RPMI8226 (cell line): Measurements from ENCODE around the gene PAXX.
"Not testable (repeated sequence)": the region's sequence is repeated elsewhere in the genome, so short reads cannot be mapped to it uniquely, and the experiment has no call there.

Experiments used
- DNase-seq: peaks from one replicate; pipeline ENCODE4 v3.0.0-alpha.2; 2015

The PAXX gene

DNA sequence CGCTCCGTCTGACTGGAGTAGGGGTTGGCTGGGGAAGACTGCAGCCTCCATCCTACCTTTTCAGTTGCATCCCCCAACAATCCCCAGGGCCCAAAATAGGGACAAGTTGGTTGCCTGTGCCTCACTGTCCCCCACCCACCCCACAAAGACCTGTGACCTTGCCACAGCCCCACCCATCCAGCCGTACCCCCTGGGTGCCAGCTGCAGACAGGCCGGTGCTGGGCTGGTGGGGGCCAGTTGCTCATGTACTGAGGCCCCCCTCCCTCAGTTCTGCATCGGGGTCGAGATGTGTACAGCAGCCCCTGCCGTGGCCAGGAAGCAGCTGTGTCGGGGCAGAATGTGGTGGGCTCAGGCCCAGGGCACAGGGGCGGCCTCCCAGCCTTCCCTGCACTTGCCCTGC lies 9.1 kb upstream of the PAXX start:
- DNase-seq = no peak

DNA sequence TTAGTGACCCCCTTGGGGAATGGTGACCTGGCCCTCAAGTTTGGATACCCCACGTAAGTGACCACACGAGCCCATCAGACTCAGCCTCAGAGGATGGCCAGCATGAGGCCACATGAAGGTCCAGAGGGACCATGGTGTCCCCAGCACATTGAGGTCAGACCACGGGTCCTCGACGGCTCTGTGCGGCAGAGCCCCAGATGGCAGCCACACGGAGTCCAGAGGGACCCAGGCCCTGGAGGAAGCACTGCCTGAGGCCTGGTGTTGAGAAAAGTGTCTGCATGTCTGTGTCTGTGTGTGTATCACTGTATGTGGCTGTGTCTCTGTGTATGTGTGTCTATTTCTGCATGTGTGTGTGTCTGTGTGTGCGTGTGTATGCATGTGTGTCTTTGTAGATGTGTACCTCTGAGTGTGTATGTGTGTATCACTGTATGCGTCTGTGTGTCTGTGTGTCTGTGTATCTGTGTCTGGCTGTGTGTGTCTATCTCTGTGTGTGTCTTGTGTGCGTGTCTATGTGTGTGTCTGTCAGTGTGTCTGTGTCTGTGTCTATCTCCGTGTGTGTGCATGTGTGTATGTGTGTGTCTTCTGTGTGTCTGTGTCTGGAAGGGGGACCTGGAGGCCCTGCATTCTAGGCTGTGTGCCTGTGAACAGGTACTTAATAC lies 8.4 kb upstream of the PAXX start:
- DNase-seq = no peak

DNA sequence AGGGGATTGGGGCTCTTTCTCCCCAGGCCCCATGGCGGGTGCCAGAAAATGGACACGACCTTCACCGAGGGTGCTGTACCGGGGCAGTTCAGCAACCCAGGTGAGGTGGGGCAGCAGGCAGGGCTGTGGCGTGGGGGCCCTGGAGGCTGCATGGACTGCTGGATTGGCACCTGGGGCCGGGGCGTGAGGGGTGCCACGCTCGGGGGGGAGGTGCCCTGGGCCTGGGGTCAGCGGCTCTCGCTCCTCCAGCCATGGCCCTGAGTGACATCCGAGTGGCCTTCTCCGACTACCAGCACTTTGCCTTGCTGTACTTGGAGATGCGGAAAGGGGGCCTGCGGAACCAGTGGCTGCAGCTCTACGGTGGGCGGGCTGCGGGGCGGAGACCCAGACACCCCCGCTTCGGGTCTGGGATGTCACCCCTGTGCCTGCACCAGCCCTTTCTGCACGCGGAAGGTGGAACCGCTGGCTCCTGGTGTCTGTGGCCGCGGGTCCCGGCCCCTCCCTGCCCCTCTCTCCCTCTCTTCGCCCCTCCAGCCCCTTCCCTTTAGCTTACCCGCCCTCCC lies 7.7 kb upstream of the PAXX start:
- DNase-seq = no peak

DNA sequence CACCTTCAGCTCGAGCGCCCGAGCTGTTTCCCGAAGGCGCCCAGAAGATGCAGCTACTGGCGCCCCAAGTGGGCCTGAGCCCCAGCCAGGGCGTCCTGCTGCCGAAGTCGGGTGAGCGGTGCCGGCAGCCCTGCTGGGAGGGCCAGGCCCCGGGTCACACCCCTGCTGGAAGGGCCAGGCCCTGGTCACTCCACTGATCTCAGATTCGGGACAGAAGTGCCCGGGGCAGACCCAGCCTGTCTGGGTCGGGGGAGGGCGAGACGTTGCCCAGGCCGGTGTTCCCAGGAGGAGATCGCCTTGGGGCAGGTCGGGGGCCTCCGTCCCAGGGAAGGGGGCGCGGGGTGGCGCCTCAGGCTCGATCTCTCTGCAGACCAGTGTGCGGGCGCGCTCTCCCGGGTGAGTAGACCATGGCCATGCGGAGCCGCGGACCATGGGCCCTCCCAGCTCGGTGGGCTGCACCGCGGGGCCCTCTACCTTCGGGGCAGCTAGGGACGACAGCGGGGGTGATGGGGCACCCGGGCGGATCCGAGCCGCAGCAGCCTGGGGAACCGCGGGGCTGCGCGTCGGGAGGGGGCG lies 7.1 kb upstream of the PAXX start:
- DNase-seq = no peak

DNA sequence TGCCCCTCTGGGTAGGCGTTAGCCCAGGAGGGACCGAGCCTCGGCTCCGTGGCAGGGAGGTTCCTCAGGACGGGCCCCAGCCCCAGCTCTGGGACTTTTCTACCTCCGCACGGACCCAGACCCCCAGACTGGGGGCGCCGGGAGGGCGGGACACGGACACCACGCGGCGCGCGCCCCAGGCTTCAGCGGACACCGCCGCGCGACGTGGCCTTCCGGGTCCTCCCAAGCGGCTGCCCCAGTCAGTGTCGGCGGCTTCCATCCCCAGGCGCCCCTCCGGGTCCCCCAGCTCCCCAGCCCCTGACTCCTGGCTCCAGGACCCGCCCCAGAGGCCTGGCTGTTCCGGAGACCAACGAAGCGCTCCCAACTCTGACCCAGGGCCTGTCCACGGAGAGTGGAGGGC lies 6.4 kb upstream of the PAXX start:
- no peak for DNase-seq

DNA sequence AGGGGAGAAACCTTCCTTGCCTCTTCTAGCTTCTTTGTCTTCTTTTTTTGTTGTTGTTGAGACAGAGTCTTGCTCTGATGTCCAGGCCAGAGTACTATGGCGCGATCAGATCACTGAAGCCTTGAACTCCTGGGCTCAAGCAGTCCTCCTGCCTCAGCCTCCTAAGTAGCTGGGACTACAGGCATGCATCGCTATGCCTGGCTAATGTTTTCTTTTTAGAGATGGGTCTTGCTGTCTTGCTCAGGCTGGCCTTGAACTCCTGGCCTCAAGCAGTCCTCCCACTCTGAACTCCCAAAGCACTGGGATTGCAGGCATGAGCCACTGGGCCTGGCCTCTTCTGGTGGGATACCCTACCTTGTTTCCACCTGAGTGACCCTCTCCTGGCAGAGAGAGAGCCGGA lies 3.4 kb upstream of the PAXX start:
- DNase-seq = no peak

DNA sequence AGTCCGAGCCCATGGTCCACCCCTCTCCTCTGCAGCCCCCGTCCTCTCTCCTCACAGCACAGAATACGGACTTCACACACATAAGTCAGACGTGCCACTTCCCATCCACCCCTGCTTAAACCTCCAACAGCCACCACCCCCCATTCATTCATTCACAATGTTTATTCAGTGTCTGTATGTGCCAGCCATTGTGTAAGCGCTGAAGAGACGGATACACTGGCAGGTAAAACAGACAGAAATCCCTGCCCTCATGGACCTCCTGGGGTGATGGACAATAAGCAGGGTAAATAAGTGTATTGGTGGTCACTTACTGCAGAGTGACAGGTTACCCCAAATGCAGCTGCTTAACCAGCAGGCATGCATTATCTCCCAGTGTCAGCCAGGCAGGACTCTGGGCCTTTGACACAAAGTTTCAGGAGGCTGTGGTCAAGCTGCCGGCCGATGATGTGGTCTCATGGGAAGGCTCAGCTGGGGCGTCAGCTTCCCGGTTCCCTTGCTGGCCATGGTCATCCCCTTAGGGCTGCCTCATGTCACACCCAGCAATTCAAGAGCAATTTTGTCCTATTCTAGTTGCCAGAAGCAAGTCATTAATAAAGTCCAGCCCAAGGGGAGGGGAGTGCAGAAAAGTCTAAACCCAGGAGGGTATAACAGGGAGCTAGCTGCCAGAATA lies 1.8 kb upstream of the PAXX start:
- DNase-seq = no peak

DNA sequence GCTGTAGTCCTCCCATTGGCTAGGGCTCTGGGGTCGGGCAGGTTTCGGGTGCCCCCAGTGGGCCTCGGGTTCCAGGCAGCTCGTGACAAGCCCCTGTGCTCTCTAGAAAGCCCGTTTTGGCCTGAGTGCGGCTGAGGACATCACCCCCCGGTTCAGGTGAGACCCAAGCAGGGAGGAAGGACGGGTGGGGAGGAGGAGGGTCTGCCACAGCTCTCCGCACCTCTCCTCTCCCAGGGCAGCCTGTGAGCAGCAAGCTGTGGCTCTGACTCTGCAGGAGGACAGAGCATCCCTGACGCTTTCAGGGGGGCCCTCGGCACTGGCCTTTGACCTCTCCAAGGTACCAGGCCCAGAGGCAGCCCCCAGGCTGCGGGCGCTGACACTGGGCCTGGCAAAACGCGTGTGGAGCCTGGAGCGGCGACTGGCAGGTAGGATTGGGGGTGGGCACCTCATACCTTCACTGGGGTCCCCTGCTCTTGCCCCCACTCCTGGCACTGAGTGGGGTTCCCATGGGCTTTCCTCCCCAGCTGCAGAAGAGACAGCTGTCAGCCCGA lies 672 bp downstream of the PAXX start:
- no peak for DNase-seq

DNA sequence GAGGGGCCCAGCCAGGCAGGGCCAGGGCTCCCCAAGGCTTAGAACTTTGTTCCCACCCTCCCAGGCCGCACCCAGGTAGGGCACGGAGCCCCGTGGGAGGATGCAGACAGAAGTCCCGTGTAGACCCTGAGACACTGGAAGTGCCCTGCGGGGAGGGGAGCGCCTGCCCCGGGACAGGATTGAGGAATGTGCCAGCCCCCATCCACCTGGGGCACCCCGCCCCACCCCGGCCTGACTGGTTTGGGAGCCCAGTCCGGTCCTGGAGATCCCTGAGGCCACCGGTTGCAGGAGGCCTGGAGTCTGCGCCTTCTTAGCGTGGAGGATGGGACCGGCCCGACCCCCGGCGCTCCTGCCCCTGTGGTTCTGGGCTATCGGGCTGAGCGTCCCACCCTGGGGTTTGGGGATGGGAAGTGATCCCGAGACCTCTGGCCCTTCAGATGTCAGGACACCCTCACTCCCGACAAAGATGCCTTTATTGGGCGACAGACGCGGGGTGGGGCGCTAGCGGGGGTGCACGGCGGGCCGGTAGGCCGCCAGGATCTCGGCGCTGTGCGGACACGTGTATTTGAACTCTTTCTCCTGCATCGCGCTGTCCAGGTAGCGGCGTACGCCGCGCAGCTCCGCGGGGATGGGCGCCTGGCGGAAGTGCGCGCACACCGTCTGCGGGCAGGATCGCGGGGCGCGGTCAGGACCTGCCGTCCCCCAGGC lies 2.1 kb downstream of the PAXX start:
- no peak for DNase-seq

DNA sequence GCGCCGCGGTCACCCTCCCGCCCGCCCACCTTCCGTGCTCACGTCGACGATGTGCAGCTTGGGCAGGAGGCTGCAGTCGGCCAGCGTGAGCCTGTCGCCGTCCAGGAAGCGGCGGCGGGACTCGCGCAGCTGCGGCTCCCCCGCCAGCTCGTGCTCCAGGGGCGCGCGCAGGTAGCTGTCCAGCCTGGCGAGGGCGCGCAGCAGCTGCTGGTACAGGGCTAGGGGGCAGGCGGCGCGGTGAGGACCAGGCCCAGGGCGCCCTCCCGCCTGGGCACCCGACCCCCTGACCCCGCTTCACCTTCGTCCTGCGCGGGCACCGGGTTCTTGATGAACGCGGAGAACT lies 2.6 kb downstream of the PAXX start:
- no peak for DNase-seq

DNA sequence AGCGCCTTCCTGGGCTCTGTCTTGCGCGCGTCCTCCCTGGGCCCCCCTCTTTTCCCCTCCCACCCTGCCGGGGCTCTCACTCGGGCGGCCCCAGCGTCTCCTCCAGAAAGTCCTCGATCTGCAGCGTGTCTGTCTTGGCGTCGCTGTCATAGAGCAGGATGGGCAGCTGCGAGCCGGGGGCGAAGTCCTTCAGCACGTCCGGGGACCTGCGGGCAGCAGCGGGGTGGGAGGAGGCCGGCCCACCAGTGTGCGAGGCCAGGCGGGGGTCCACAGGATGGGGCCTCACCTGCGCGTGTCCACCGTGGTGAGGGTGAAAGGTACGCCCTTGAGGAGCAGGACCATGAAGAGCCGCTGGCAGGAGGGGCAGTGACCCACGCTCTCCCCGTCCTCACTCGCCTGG lies 3.1 kb downstream of the PAXX start:
- no peak for DNase-seq

DNA sequence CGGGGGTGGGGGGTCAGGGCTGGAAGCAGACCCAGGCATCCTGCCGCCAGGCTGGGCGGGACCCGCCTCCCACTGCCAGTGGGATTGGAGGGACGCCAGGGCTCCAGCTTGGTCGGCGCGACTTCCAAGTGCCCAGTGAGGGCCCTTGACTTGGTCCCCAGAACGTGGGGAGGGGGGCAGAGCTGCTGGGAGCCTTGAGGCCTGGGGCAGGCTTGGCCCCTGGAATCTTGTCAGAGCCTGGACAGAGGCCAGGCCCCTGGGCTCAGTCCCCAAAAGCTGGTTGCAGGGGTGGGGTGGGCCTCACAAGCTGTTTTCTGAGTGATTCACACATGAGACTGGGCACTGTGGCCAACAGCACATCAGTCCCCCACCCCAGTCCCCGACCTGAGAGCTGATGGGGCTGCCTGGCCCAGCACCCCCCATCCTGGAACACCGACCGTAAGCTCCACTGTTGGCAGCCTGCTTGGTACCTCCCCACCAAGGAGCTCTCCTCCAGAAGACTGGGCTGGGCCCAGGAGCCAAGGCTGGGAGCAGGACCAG lies 3.6 kb downstream of the PAXX start:
- DNase-seq = no peak

DNA sequence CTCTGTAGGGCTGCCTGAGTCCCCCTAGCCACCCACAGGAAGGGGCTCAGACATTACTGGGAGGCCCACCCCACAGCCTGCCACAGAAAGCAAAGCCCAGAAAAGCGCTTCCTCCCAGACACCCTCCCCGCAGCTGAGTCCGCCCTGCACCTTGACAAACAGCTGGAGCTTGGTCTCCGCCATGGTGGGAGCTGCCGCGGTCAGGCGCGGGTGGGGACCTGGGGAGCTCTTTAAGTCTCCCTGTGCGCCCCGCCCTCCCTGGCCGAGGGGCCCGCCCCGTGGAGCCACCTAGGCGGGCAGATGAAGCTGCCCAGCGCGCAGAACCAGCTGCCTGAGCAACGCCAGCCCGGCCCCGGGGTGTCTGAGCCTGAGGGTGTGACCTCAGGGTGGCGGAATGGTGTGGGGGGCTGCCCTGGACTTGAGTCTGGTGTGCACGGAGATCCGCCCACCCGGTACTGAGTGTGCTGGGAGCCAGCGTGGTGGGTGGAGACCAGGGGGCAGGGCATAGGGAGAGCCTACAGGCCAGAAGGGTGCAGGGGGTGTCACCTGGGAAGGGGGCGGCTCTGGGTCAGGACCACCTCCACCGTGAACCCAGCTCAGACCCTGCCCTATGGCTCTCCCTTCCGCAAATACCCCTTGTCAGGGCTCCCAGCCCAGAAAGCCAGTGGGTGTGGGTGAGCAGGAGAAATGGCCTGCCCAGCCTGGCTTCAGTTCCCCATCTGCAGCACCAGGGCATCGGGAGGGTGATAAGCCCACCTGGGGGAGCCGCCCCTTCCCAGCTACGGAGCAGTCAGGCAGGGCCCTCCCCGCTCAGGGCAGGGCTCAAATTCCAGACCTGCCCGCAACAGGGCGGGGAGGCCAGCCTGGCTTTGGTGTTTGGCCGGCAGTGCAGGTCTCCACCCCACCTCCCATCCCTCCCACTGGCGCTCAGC lies 4.4 kb downstream of the PAXX start, which contains the start of gene CLIC3:
CLIC3 (minus strand) TSS at position 208 of the 932 bp plus-strand sequence; CDS start at position 183, 25 bp downstream.
- DNase-seq = peak; percentile 71

DNA sequence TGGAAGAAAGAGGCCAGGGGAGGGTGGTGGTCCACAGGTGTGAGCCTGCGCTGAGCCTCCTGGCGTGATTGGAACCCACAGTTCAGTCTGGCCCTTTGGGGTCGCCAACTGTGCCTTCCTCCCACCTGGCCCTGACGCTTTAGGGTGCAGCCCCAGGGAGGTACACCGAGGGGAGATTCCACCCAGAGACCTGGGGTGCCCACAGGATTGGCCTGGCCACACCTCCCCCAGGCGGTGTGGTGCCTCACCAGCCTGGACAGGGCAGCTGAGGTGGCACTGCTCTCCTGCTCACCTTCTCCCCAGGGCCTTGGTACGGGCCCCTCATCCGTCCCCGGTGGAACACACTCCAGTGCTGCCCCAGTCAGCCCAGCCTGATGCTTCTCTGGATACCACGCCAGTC lies 5.1 kb downstream of the PAXX start:
- no peak for DNase-seq

DNA sequence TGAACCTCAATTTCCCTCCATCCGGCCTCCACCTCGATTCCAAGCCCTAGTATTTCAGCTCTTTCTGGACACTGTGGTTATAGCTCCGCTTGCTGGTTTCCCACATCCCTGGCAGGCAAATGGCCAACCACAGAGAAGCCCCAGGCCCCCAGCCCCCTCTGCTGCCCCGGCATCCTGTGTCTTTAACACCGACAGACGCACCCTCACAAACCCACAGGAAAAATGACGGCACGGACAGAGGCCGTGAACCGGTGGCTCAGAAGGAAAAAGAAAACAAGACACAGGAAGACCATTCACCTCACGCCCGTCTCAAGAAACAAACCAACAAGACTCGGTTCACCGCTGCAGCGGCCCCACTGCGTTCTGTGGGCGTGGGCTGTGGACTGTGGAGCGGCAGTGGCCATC lies 5.6 kb downstream of the PAXX start:
- no peak for DNase-seq

DNA sequence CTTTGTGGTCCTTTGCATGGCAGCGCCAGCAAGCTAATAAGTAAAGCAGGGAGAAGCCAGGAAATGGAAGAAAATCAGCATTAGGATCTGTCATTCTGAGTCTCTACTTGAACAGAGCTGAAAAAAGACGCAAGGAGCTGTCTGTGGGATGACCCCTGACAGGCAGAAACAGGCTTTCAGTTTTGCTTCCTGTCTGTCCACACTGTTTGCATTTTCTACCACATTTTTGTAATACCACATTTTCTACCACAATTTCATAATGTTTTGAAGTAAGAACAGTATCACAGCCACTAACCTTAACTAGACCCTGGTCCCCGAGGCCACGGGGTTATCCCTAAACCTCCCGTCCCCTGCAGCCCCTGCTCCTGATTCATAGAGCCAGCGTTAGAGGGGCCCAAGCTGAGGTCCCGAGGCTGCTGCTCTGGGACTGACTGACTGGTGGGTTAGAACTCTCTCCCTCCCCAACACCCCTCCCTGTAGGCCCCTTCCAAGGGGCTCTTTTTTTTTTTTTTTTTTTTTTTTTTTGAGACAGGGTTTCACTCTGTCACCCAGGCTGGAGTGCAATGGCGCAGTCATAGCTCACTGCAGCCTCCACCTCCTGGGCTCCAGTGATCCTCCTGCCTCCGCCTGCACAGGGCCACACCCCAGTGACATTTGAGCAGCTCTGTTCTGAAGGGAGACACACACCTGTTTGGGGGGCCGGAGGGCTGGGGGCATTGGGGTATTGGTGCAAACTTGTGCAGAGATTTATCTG lies 8.1 kb downstream of the PAXX start:
- peak; percentile 59 for DNase-seq

DNA sequence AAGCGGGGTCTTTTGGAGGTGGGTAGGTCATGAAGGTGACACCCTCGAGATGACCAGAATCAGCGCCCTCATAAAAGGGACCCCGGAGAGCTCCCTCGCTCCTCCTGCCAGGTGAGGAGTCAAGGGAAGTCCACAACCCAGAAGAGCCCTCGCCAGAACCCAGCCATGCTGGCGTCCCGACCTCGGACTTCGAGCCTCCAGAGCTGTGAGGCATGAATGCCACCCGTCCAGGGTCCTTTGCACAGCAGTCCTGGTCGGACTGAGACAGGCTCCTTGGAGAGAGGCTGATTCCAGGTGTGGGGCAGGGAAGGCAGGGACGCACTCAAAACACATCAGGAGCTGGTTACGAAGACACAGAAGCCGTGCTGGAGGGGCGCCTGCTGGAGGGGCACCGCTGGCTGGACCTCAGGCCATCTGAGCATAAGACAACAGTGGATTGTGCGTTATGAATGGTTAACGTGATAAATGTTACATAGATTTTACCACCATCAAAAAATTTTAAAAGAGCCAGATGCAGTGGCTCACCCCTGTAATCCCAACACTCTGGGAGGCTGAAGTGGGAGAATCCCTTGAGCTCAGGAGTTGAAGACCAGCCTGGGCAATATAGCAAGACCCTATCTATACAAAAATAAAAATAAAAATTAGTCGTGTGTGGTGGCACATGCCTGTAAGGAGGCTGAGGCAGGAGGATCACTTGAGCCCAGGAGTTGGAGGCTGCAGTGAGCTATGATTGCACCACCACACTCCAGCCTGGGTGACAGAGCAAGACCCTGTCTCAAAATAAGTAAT lies 9.8 kb downstream of the PAXX start:
- no peak for DNase-seq

DNA sequence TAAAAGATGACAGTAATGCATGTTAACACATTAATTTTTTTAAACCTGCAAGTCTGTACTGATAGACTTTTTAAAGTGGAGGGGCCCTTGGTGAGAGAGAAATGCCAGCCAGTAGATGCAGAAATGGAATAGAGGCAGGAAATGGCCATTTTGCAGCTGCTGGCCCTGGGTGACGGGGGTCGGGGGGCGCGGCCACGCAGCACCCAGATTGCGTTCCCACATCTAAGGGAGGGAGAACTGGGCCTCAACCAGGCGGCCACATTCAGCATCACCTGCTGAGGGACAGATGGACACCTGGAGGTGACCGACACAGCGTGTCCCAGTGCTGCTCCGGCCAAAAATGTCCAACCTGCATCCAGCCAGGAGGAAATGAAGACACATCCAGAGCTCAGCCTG lies 10.4 kb downstream of the PAXX start:
- no peak for DNase-seq

DNA sequence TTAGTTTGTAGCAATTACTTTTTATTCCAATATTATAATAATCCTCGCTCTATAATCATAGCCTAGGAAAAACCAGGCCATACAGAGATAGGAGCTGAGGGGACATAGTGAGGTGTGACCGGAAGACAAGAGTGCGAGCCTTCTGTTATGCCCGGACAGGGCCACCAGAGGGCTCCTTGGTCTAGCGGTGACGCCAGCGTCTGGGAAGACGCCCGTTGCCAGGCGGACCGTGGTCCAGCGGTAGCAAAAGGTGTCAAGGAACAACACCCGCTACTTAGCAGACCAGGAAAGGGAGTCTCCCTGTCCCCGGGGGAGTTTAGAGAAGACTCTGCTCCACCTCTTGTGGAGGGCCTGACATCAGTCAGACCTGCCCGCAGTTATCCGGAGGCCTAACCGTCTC lies 12.1 kb downstream of the PAXX start:
- not testable (repeated sequence) for DNase-seq
